Measurements from ENCODE around the gene VSTM2A. TPM values are rescaled to one million over a fixed set of nuclear protein-coding genes. Genes with fewer than 3 reads are reported as not detected.

VSTM2A gene
- total RNA-seq, 2 donors from 2014 or later = not detected

GRCh38 chr7:54563329-54563916 lies 21.2 kb downstream of the VSTM2A start:
- Histone ChIP-seq H3K27me3 (replicated peaks; ENCODE audit: insufficient read depth) (no peaks in the 10 kb centered on the region), H3K4me1 (ENCODE audit: control insufficient read depth in 1 of 2, low read depth in 2 of 2) (no peaks in the 10 kb centered on the region), H3K36me3 (no peaks in the 10 kb centered on the region), H3K4me3 (no peak overlapping the region), H3K9me3 (no peaks in the 10 kb centered on the region), H3K27ac (no peak overlapping the region)
- no peak for DNase-seq (ENCODE audit: low spot score)
- no peak for ATAC-seq (ENCODE audit: insufficient number of reproducible peaks, low FRiP score, low read depth)
- TF ChIP-seq CTCF (IDR thresholded peaks at IDR 0.05) = no peak

GRCh38 chr7:54565432-54565831 lies 23.3 kb downstream of the VSTM2A start:
- no peaks in the 10 kb centered on the region for H3K9me3 ChIP-seq
- H3K27me3 ChIP-seq (replicated peaks; ENCODE audit: insufficient read depth) = no peaks in the 10 kb centered on the region
- no peaks in the 10 kb centered on the region for H3K4me1 ChIP-seq (ENCODE audit: control insufficient read depth in 1 of 2, low read depth in 2 of 2)
- ATAC-seq (ENCODE audit: insufficient number of reproducible peaks, low FRiP score, low read depth) (no peak), DNase-seq (ENCODE audit: low spot score) (no peak)
- H3K27ac ChIP-seq = no peak overlapping the region
- no peak for TF ChIP-seq CTCF (IDR thresholded peaks at IDR 0.05)
- H3K4me3 ChIP-seq = no peak overlapping the region
- no peaks in the 10 kb centered on the region for H3K36me3 ChIP-seq

GRCh38 chr7:54581511-54581910 lies 39.3 kb downstream of the VSTM2A start:
- no peaks in the 10 kb centered on the region for H3K9me3 ChIP-seq
- H3K36me3 ChIP-seq = no peaks in the 10 kb centered on the region
- H3K27me3 ChIP-seq (replicated peaks; ENCODE audit: insufficient read depth) = no peaks in the 10 kb centered on the region
- DNase-seq (ENCODE audit: low spot score) (no peak), ATAC-seq (ENCODE audit: insufficient number of reproducible peaks, low FRiP score, low read depth) (no peak)
- no peak for TF ChIP-seq CTCF (IDR thresholded peaks at IDR 0.05)
- H3K4me1 ChIP-seq (ENCODE audit: control insufficient read depth in 1 of 2, low read depth in 2 of 2) = no peaks in the 10 kb centered on the region
- H3K4me3 ChIP-seq = no peak overlapping the region
- no peak overlapping the region for H3K27ac ChIP-seq

- Histone ChIP-seq H3K27ac (no peak overlapping the region), H3K4me1 (ENCODE audit: control insufficient read depth in 1 of 2, low read depth in 2 of 2) (no peaks in the 10 kb centered on the region), H3K9me3 (no peaks in the 10 kb centered on the region), H3K36me3 (no peaks in the 10 kb centered on the region), H3K4me3 (no peak overlapping the region), H3K27me3 (replicated peaks; ENCODE audit: insufficient read depth) (no peaks in the 10 kb centered on the region)
- ATAC-seq (ENCODE audit: insufficient number of reproducible peaks, low FRiP score, low read depth) (no peak), DNase-seq (ENCODE audit: low spot score) (no peak)
- no peak for TF ChIP-seq CTCF (IDR thresholded peaks at IDR 0.05)
Measured at GRCh38 chr7:54591404-54592386, 49.5 kb downstream of the VSTM2A start.

GRCh38 chr7:54596747-54597146 lies 54.6 kb downstream of the VSTM2A start:
- no peaks in the 10 kb centered on the region for H3K9me3 ChIP-seq
- H3K27me3 ChIP-seq (replicated peaks; ENCODE audit: insufficient read depth) = no peaks in the 10 kb centered on the region
- no peak overlapping the region for H3K4me3 ChIP-seq
- TF ChIP-seq CTCF (IDR thresholded peaks at IDR 0.05) = no peak
- H3K36me3 ChIP-seq = no peaks in the 10 kb centered on the region
- DNase-seq (ENCODE audit: low spot score) = no peak
- H3K4me1 ChIP-seq (ENCODE audit: control insufficient read depth in 1 of 2, low read depth in 2 of 2) = no peaks in the 10 kb centered on the region
- no peak overlapping the region for H3K27ac ChIP-seq
- ATAC-seq (ENCODE audit: insufficient number of reproducible peaks, low FRiP score, low read depth) = no peak

All from thoracic aorta (tissue), 2 donors.